B cell (primary cell): Measurements from ENCODE around the gene CHST2. TPM values are rescaled to one million over a fixed set of nuclear protein-coding genes. Genes with fewer than 3 reads are reported as not detected.

ENCODE experiments used
- ATAC-seq: fragments of 200-7000 bp; cut with Tn5 transposase; one replicate; pipeline ENCODE4 v1.10.0; 2021; ENCODE audit warnings: low read depth, mild to moderate bottlenecking, moderate number of reproducible peaks, moderate library complexity
- CTCF ChIA-PET: fragments of 350-600 bp; sonication (Branson Sonifier 250); formaldehyde crosslinking; loops from one replicate; lab custom pipeline; 2021; ENCODE audit warnings: antibody characterized with exemption, inconsistent platforms; lab: Charles Lee
- POLR2A ChIA-PET: fragments of 350-600 bp; sonication (Branson Sonifier 250); formaldehyde crosslinking; loops from one replicate; lab custom pipeline; 2021; ENCODE audit warnings: antibody characterized with exemption; lab: Charles Lee
- DNase-seq: peaks from one replicate; pipeline ENCODE4 v3.0.0; 2013
- H2AFZ ChIP-seq: 2 replicates; pipeline ENCODE4 v1.6.1; 2012; ENCODE audit warnings: mild to moderate bottlenecking, low read depth, low read length; ENCODE audit not compliant: insufficient read depth, poor library complexity, severe bottlenecking
- H3K27ac ChIP-seq, 2 donors: 1 replicate in 1 of 2; 2 replicates in 1 of 2; pipeline ENCODE4 v1.5.1; 2012 to 2013; ENCODE audit warnings: low read length in 2 of 2, mild to moderate bottlenecking in 2 of 2, moderate library complexity in 1 of 2
- H3K27me3 ChIP-seq, 4 experiments: fragments of 200-600 bp in 1 of 4; sonication (generic) in 1 of 4; replicated peaks in 1 of 4; 1 replicate in 2 of 4; 2 replicates in 2 of 4; pipeline versions ENCODE4 v1.6.1 to v1.7.0; 2013 to 2016; ENCODE audit warnings: low read length in 3 of 4, mild to moderate bottlenecking in 2 of 4, mixed read lengths in 1 of 4, moderate library complexity in 1 of 4; ENCODE audit not compliant: insufficient read depth in 4 of 4, control insufficient read depth in 3 of 4; ENCODE audit errors: control extremely low read depth in 1 of 4
- H3K36me3 ChIP-seq, 2 experiments: replicated peaks in 1 of 2; 1 replicate in 1 of 2; 2 replicates in 1 of 2; pipeline versions ENCODE4 v1.6.1 to v1.7.1; 2013; ENCODE audit warnings: low read length in 1 of 2; ENCODE audit not compliant: insufficient read depth in 2 of 2, control insufficient read depth in 1 of 2; ENCODE audit errors: control extremely low read depth in 1 of 2, extremely low read depth in 1 of 2
- H3K4me1 ChIP-seq, 2 donors: fragments of 200-600 bp in 1 of 2; sonication (generic) in 1 of 2; 1 replicate in 1 of 2; 2 replicates in 1 of 2; pipeline versions ENCODE4 v1.5.1 to v1.6.1; 2013 to 2017; ENCODE audit warnings: low read length in 2 of 2; ENCODE audit not compliant: control insufficient read depth in 2 of 2, insufficient read depth in 2 of 2
- H3K4me2 ChIP-seq: replicated peaks from 2 replicates; pipeline ENCODE3; 2012; ENCODE audit warnings: mild to moderate bottlenecking, low read depth, low read length; ENCODE audit not compliant: poor library complexity, severe bottlenecking
- H3K4me3 ChIP-seq, 5 experiments: fragments of 200-600 bp in 1 of 5; sonication (generic) in 1 of 5; 1 replicate in 3 of 5; 2 replicates in 2 of 5; pipeline versions ENCODE4 v1.5.1 to v1.7.0; 2011 to 2016; ENCODE audit warnings: low read length in 4 of 5, mild to moderate bottlenecking in 4 of 5, low read depth in 2 of 5, control low read depth in 1 of 5, moderate library complexity in 1 of 5; ENCODE audit not compliant: insufficient read depth in 1 of 5; ENCODE audit errors: control extremely low read depth in 1 of 5, extremely low read depth in 1 of 5
- H3K79me2 ChIP-seq: fragments of 200-600 bp; sonication (generic); one replicate; pipeline ENCODE4 v1.6.0; 2016; ENCODE audit warnings: low read length; ENCODE audit not compliant: control insufficient read depth, insufficient read depth
- H3K9ac ChIP-seq: fragments of 200-600 bp; sonication (generic); 2 replicates; pipeline ENCODE4 v1.6.1; 2017; ENCODE audit warnings: mild to moderate bottlenecking, low read length, moderate library complexity
- H3K9me3 ChIP-seq, 3 donors: one replicate each; pipeline versions ENCODE4 v1.6.1 to v1.7.1; 2013; ENCODE audit warnings: low read length in 2 of 3; ENCODE audit not compliant: control insufficient read depth in 2 of 3, insufficient read depth in 1 of 3; ENCODE audit errors: control extremely low read depth in 1 of 3
- H4K20me1 ChIP-seq: 2 replicates; pipeline ENCODE4 v1.6.0; 2012; ENCODE audit warnings: mild to moderate bottlenecking, low read length; ENCODE audit not compliant: insufficient read depth, control insufficient read depth, poor library complexity, severe bottlenecking
- H3K27ac Mint-ChIP-seq: one replicate; pipeline ENCODE4 v1.8.0; 2021; ENCODE audit warnings: mixed read lengths
- H3K27me3 Mint-ChIP-seq: one replicate; pipeline ENCODE4 v1.8.0; 2021; ENCODE audit warnings: mixed read lengths
- H3K4me1 Mint-ChIP-seq: one replicate; pipeline ENCODE4 v1.8.0; 2021; ENCODE audit warnings: mixed read lengths
- H3K4me3 Mint-ChIP-seq: one replicate; pipeline ENCODE4 v1.8.0; 2021; ENCODE audit warnings: mixed read lengths
- H3K9me3 Mint-ChIP-seq: one replicate; pipeline ENCODE4 v1.8.0; 2022; ENCODE audit warnings: mixed read lengths; ENCODE audit not compliant: insufficient read depth
- EZH2 ChIP-seq: IDR thresholded peaks from 2 replicates; pipeline ENCODE4 v1.6.1; 2012; ENCODE audit warnings: borderline replicate concordance, low read depth, mild to moderate bottlenecking, moderate library complexity, low read length; ENCODE audit not compliant: insufficient read depth, poor library complexity, severe bottlenecking
- WGBS: methylation state at CpG from one replicate; pipeline ENCODE4 v1.1.5; 2013; ENCODE audit warnings: missing lambda C conversion rate; ENCODE audit not compliant: insufficient coverage; 5-methylcytosine and 5-hydroxymethylcytosine counted together
- intact Hi-C: fragments of 100-400 bp; cut with micrococcal nuclease; formaldehyde crosslinking; loops from one replicate; pipeline ENCODE4 v1.10.0; 2022
- polyA plus RNA-seq: library from polyadenylated mRNA; depleted of rRNA; stranded (reverse); fragments of >200 nt; gene quantifications from 2 replicates; pipeline ENCODE4 v1.2.3, GENCODE V29; 2012
- total RNA-seq, 2 donors: library from RNA; stranded (reverse); fragments of 120-200 nt in 1 of 2; gene quantifications; 1 replicate in 1 of 2; 2 replicates in 1 of 2; pipeline versions ENCODE4 v1.2.3 to v1.2.4, GENCODE V29; 2013 to 2022
- TF ChIP-seq, protein P1 (sequence below): fragments of 200-600 bp; IDR thresholded peaks from one replicate; pipeline ENCODE4 v1.8.0; 2022; ENCODE audit warnings: antibody characterized with exemption, mild to moderate bottlenecking

CHST2 gene
- total and polyA plus RNA-seq, 2 donors (not counting 1 experiment from before 2014, with no cell fraction given): 5.2 to 25.0 TPM

DNA sequence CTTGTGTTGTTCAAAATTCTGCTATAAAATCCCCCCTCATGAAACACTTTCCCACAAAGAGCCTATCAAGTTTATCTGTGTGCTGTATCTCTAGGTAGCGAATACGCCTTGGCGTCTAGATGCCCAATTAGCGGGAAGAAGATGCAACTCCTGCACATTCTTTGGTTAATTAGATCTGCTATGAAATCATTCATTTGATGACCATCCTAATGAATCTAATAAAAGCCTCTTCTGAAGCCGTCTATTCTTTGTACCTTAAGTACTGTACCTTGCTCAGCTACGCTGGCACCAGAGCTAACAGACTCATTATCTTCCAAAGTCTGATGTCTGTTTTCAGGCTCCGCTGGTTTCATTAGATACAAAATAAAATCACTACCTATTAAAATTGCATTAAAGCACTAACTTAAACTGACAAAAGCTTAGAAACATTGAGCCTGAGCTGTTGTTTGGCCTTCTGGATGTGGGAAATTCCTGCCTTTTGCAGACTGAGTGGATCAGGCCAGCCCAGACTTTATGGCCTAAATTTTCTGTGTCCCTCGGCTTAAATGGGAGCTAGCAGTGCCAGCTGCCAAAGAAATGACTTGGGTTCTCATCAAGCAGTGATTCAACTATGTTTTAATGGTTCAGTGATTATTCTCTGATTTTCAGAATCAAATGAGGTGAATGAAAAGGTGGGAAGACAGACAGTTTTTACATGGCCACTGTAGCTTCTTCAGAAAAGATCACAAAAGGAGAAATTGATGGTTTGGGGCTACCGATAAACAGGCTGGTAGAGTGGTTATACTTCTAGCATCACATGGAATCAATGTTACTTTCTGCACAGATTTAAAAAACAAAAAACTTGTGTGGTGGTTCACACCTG, 28.4 kb upstream of the CHST2 start:
- Histone ChIP-seq H3K4me2 (no peak overlapping the region), H3K9ac (no peak overlapping the region), H3K27ac (no peak overlapping the region), H3K36me3 (no peaks in the 10 kb centered on the region), H4K20me1 (no peaks in the 10 kb centered on the region), H3K27me3 (no peaks in the 10 kb centered on the region), H3K79me2 (no peaks in the 10 kb centered on the region), H3K4me1 (no peaks in the 10 kb centered on the region), H2AFZ (no peak overlapping the region), H3K9me3 (peaks cover 0 to 12% (median 0%) of the 10 kb centered on the region in 3 donors), H3K4me3 (no peak overlapping the region)
- no peak for DNase-seq
- H3K27ac Mint-ChIP-seq: no peak overlapping the region
- POLR2A ChIA-PET: interaction anchor here (0.6 kb wide), 1 partner anchor 1512 kb away, joined by 9 read pairs; no protein-coding TSS in a partner anchor
- no peak overlapping the region for H3K4me3 Mint-ChIP-seq
- H3K4me1 Mint-ChIP-seq: no peaks in the 10 kb centered on the region
- CTCF ChIA-PET: interaction anchor here (0.6 to 0.7 kb wide), 2 partner anchors 9 to 42 kb away, joined by 3 read pairs; no protein-coding TSS in a partner anchor
- no peak for TF ChIP-seq EZH2
- TF ChIP-seq, protein P1, sequence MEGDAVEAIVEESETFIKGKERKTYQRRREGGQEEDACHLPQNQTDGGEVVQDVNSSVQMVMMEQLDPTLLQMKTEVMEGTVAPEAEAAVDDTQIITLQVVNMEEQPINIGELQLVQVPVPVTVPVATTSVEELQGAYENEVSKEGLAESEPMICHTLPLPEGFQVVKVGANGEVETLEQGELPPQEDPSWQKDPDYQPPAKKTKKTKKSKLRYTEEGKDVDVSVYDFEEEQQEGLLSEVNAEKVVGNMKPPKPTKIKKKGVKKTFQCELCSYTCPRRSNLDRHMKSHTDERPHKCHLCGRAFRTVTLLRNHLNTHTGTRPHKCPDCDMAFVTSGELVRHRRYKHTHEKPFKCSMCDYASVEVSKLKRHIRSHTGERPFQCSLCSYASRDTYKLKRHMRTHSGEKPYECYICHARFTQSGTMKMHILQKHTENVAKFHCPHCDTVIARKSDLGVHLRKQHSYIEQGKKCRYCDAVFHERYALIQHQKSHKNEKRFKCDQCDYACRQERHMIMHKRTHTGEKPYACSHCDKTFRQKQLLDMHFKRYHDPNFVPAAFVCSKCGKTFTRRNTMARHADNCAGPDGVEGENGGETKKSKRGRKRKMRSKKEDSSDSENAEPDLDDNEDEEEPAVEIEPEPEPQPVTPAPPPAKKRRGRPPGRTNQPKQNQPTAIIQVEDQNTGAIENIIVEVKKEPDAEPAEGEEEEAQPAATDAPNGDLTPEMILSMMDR: no peak
- no peak for ATAC-seq
- intact Hi-C loops: no loop called here
- H3K27me3 Mint-ChIP-seq: no peaks in the 10 kb centered on the region
- WGBS: 98% methylated on average over 5 of the region's 9 CpGs
- H3K9me3 Mint-ChIP-seq: no peaks in the 10 kb centered on the region

DNA sequence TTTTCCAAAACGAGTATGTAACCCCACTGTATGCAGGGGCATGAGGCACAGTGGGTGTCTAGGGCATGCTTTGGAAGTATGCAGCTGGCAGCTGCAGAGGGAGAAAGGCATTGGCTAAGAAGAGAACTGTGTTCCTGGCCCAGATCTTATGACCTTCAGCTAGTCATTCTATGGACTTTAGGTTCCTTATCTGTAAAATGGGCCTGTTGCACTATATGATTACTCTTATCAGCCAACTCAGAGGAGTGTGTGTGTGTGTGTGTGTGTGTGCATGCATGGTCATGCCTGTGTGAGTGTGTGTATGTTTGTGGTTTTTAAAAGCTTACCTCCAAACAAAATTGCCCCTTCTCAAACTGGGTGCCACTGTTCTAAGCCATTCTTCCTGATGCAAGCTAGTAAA, 27.4 kb upstream of the CHST2 start:
- H3K36me3 ChIP-seq: no peaks in the 10 kb centered on the region
- no peaks in the 10 kb centered on the region for H3K4me1 Mint-ChIP-seq
- H2AFZ ChIP-seq: no peak overlapping the region
- no peaks in the 10 kb centered on the region for H3K9me3 Mint-ChIP-seq
- no peaks in the 10 kb centered on the region for H3K4me1 ChIP-seq
- ChIA-PET CTCF (no interaction called here), POLR2A (no interaction called here)
- H3K4me3 Mint-ChIP-seq: no peak overlapping the region
- no peak overlapping the region for H3K27ac ChIP-seq
- no peak for DNase-seq
- no peaks in the 10 kb centered on the region for H3K27me3 ChIP-seq
- H3K4me2 ChIP-seq: no peak overlapping the region
- H3K4me3 ChIP-seq: no peak overlapping the region
- intact Hi-C loops: no loop called here
- no peaks in the 10 kb centered on the region for H4K20me1 ChIP-seq
- no peak overlapping the region for H3K9ac ChIP-seq
- H3K27me3 Mint-ChIP-seq: no peaks in the 10 kb centered on the region
- H3K79me2 ChIP-seq: no peaks in the 10 kb centered on the region
- ATAC-seq: no peak
- H3K27ac Mint-ChIP-seq: no peak overlapping the region
- WGBS: 100% methylated on average over 1 of the region's 1 CpG
- H3K9me3 ChIP-seq: peaks cover 0 to 16% (median 0%) of the 10 kb centered on the region in 3 donors
- TF ChIP-seq, protein P1: no peak
- TF ChIP-seq EZH2: no peak
